T follicular helper cell (primary cell): ENCODE measurements around the gene DGAT2.

Source experiments
- DNase-seq: peaks from one replicate; pipeline ENCODE4 v3.0.0-alpha.2; 2020; ENCODE audit warnings: low read depth

DGAT2 gene

DNA sequence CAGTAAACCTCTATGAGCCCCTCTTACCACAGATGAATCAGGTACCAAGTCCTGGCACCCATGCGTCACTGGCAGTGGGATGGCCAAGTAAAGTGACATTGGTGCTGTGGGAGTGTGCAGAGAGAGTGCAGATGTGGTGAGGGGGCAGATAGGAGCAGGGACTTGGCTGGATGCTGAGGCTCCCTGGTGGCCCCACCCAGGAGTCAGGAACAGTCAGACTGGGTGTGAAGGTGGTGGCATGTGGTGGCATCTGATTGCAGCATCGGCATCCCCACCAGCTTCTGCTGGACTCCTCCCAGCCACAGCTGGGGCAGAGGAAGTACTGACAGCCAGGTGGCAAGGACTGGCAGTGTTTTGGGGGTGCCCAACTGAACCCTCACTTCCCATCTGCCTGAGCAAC lies 11.4 kb downstream of the DGAT2 start:
- DNase-seq: no peak

DNA sequence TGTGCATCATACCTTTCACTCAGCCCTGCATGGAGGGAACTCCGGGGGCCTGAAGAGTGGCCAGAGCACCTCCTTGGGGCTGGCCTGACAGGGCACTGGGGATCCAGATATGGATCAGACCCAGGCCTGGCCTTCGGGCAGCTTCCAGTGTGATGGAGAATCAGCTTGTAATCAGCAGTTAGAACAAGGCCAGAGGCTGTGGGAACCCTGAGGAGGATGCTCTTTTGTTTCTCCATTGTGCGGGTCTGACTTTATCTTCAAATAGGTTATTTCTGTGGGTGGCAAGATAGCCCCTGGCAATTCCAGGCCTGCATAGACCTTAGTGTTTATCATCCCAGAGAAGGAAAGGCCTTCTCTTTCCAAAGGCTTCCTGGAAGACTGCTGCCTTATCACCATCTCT lies 12.3 kb downstream of the DGAT2 start:
- no peak for DNase-seq

DNA sequence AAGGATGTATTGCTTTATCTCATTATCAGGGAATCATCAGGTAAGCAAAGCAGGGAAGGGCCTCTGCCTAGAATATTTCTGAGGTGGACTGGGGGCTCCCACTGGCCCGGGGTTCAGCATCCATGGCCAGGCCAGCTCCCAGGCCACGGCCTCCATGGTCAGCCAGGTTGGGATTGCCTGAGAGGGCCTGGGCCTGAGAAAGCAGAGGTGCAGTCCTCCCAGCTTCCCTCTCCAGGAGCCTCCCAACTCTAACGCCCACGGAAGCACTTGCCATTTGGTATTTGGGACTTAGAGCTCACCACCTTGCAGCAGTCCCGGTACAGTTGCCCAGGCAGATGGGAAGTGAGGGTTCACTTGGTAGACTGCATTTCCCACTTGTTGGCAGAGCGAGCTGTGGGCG lies 12.7 kb downstream of the DGAT2 start:
- DNase-seq: no peak

DNA sequence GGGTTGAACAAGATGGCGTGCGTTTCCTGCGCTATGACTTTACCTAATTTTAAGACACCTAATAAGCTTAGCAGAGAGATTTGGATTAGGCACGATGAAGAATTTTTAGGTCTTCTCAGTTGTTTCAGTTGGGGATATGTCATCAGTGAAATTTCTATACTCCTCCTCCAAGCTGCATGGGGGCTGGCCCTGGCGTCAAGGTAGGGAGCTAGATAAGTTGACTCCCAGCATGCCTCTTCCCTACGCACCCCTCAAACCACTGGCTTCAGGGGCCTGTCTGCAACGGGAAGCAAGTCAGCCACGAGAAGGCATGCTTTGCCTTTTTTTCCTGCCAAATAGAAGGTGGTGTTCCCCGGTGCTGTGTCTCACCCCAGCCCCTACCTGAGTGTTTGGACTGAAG lies 13.3 kb downstream of the DGAT2 start:
- DNase-seq: no peak

DNA sequence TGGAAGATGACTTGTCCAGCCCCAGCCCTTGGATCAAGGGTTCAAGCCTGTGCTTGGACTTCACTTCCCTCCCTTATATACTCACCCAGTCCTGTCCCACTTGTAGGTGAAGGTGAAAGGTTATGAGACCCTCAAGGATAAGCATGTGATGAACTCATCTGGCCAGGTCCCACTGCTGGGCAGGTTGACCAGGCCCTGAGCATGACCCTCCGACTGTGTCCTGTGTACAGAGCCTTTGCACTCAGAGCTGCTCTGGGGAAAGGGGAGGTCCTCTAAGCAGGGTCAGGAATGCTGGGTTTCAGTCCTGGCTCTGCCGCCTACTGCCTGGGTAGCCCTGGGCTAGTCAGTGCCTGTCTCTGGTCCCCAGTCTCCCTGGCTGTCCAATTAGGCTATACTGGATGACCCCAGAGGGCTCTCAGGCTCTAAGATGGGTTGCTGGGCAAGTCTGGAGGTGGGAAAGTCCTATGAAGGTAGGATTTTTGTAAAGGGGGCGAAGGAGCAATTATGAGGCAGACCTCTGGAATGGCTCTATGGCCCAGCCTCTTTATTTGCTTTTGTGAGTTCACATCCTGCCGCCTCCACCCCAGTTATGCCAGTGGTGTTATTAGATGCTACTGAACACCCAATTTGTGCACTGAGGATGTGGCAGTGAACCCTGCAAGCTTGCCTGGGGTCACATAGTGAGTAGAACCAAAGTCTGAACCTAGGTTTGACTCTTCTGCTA lies 14.1 kb downstream of the DGAT2 start:
- DNase-seq: no peak

DNA sequence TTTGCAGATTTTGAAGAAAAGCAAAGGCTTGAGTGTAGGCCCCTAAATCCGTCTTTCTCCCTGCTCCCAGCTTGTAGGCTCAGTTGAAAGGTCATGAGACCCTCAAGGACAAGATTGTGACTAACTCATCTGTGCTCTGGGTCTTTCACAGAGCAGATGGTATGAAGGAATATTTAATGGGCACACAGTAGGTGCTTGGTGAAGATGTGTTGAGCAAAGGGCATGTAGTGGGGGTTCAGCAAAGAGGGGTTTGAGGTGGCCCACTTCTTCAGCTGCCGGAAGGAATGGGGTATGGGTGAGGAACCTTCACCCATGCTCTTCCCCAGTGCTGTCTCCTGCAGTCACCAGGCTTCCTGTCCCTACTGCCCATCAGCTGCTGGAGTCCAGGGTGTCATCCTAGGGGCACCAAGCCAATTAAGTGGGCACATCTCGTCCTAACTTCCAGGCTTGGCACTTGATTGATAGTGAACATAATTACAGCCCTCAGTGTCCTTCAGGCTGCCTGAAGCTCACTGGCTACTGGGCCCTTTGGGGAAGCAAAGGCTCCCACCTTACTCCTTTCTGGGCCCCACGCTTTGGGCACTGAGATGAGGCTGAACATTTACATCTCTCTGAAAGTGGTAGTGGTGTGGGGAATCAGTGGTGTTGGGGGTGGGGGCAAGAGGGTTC lies 15.0 kb downstream of the DGAT2 start:
- no peak for DNase-seq

DNA sequence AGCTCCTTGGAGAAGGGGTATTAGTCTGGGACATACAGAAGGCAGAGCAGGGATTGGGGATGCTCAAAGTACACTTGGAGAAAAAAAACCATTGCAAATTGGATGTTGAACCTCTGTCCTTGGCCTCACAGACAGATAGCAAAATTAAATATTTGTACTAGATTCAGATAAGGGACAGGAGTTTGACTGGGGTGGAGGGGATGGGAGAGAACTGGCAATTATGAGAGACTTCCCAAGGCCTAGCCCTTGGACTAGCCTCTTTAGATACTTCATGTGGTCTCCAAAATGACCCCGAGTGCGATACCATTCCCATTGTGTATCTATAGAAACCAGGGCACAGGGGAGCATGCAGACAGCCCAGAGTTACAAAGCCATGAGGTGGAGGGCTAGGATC lies 15.5 kb downstream of the DGAT2 start:
- DNase-seq: no peak

DNA sequence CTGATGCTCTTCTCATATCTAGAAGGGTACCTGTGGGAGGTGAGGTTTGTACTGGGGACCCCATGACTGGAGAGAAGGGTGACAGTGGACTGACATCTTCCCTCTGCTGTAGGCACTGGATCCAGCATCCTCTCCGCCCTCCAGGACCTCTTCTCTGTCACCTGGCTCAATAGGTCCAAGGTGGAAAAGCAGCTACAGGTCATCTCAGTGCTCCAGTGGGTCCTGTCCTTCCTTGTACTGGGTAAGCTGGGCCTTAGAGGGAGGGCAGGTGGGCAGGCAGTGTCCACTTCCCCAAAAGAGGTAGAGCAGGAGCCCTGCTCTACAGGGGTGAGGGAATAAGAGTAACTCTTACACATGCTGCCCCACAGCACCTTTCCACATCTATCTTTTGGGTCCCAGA lies 15.9 kb downstream of the DGAT2 start:
- no peak for DNase-seq

DNA sequence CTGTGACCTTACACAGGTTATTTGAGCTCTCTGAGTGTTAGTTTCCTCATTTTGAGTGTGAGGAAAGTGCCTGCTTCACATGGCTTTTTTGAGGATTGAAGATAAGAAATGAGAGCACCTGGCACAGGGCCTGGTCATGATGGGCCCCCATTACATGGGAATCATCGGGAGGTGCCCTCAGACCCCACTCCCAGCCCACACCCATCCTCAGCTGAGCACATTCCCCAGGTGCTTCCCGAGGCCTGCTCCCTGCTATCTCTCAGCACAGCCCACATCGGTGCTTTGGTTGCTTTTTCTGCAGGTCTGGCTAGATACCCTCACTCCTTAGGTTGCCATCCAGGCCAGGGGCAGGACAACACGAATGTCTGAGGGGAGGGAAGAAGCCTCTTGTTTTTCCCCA lies 16.6 kb downstream of the DGAT2 start:
- no peak for DNase-seq

DNA sequence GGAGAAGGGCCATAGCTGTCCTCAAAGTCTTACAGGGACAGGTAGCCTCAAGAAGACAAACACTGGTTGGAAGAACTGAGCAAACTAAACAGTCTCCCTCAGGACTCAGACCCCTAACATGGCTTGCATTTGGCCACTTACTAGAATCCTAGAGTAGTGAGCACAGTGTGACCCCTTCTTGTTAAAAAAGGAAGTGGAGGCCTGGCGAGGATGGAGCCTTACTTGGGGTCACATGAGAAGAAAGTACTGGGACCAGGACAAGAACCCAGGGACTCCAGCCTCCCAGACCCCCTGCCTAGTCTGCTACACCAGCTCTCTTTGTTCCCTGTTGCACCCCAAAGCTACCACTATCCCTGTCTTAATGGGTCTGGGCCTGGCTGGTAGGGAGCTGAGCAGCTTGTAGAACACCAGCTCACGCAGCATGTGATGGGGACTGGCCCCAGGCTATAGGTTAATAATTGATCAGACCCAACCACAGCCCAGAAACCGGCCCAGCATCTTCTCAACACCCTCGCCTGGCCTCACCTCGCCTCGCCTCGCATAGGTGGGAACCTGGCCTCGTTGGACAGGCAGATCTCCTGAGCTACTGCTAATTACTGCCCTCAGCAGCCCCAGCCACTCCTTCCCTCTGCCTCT lies 17.6 kb downstream of the DGAT2 start:
- no peak for DNase-seq

DNA sequence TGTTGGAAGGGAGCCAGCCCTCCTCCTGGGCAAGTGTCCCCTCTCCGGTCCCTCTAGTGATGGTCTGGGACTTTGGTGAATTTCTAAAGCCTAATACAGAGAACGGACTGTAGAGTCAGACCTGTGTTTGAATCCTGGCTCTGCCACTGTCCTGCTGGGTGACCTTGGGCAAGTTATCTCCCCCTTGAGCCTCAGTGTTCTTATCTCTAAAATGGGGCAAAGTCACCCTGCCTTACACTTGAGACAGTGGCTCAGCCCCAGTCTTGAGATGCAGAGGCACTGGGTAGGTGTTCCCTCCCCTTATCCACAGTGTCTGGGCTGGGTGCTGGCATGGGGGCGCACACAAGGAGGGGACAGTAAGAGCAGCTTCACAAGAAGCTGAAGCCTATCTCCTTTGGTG lies 20.9 kb downstream of the DGAT2 start:
- DNase-seq: no peak

DNA sequence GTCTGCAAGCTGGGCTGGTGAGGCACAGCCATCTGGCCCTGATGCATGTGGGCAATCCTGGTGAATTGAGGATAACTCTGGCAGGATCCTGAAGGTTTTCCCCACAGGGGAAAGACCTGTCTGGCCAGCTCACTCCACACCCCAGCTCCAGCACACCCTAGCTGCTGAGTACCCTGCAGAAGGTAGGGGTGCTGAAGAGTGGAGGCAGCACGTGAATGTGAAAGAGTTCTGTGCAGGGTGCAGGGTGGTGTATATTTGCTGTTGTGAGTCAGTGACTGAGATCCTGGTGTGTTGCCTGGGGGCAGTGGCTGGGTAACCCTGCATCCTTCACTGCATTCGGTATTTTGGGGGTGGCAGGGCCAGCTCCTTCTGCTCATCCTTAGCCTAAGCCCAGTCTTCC lies 22.4 kb downstream of the DGAT2 start:
- DNase-seq: no peak

DNA sequence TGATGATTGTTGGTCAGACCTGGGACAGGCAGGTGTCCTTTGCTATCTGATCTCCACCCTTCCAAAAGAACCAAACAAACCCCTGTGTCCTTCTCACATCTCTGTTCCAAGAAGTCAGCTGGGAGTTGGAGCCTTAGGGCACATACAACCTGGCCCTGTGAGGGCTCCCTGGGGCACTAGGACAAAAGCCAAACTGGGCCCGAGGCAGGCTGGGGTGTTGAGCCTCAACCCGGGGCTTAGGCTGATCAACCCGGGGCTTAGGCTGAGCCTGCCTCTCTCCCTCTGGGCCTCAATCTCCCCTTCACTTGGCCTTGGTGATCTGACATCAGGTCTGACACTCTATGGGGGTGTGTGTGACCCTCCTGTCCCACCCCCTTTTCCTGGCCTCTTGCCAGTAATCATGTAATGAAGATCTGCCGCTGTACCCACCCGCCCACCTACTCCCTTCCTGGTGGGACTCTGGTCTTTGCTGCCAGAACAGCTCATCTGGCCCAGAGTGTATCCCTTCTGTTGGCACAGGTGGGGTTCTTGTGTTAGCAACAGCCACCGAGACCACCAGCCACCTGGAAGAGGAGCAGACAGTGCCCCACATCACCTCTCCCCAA lies 23.7 kb downstream of the DGAT2 start:
- DNase-seq: no peak

DNA sequence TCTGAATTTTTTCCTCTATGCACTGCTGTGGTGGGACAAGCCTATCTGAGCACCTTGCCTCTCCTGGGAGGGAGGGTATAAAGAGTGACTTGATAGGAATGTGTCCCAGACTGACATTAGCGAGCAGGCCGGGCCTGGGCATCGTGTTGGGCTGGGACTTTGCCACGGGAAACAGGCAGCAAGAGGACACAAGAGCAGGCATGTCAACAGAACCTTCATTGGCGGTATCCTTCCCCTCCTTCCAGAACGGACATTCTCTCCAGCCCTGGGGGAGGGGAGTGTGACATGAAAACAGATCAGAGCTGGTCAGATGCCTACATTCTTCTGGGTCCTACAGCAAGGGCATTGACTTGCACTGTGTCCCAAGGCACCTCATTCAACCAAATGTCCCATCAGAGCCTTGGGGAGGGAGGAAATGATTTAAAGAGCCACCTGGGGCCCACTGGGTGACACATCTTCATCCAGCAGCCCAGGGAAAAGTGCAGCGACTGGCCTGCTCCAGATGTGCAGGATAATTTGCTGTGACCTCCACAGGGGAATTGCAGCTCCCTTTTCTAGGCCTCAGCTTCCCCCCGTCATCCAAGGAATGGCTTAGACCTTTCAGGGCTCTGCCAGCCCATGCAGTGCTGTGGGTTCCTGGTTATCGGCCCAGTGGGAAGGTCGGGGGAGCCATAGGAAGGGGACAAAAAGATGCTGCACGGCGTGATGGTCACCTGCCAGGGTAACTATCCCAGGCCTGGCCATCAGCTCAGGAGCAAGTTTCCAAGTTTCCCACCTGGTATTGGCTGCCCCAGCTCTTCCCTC lies 24.6 kb downstream of the DGAT2 start:
- DNase-seq: no peak

DNA sequence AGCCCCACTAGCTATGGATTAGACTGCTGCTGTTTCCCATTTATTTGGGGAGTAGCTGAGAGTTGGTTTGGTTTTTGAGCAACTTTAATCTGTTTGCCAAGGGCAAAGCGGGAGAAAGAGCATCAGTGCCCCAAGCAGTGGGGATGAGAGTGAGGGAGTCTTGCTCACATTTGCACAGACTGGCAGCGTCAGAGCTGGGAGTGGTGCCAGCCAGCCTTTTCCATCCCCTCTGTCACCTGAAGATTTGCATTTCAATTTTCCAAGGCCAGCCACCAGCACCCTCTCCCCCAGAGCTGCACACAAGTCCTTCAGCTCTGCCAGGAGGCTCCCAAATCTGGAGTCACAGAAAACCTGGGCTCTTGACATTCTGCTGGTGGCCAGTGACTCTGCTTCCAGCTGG lies 25.4 kb downstream of the DGAT2 start:
- no peak for DNase-seq

DNA sequence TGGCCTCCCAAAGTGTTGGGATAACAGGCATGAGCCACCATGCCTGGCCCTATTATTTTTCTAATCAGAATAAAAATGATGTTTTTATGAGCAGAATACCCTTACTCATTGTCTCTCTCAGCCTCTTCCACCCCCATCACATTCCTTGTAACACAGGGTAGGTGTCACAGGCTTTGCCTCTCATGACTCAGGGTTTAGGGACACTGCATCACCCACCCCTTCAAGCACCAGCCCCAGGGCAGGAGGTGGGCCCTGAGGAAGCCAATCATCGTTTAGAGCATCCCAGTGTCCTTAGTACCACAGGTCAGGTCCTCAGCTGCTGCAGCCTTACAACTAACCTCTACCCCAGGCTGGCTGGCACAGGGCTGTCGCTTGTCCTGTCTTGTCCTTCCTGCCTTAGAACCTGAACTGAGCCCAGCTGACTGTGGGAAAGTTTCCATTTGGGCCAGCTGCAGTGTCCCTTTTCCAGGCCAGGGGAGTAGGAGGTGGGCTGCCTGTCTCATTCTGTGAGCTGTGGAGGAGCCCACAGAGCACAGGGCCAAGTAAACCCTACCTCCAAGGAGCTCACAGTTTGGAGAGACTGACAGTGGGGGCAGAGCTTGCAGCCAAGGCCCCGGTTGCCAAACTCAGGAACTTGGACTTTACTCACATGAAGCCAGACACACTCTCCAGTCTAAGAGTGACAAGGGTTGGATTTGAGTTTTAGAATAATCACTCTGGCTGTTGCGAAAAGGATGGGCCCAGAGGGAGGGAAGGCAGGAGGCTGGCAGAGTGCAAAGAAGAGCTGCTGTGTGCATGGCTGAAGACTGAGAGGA lies 26.9 kb downstream of the DGAT2 start:
- DNase-seq: no peak

DNA sequence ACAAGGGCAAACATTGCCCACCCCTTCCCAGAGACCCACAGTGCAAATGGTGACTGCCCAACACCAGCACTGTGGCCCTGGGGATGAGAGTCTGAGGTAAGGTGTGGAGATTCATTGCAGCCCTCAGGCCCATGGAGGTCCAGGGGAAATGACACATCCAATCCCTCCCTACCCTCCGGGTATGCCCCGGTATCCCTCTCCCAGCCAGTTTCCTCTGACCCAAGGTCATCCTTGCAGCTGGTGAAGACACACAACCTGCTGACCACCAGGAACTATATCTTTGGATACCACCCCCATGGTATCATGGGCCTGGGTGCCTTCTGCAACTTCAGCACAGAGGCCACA lies 27.5 kb downstream of the DGAT2 start:
- DNase-seq: no peak

DNA sequence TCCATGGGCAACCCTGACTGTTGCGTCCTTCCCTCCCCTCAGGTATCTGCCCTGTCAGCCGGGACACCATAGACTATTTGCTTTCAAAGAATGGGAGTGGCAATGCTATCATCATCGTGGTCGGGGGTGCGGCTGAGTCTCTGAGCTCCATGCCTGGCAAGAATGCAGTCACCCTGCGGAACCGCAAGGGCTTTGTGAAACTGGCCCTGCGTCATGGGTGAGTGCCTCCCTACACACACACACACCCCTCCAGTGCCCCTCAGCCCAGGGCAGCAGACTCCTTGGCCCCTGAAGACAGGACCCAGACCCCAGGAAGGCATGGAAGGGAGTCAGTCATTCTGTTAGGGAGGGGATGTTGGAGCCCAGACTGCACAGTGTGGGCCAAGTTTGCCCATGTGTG lies 28.5 kb downstream of the DGAT2 start:
- no peak for DNase-seq

DNA sequence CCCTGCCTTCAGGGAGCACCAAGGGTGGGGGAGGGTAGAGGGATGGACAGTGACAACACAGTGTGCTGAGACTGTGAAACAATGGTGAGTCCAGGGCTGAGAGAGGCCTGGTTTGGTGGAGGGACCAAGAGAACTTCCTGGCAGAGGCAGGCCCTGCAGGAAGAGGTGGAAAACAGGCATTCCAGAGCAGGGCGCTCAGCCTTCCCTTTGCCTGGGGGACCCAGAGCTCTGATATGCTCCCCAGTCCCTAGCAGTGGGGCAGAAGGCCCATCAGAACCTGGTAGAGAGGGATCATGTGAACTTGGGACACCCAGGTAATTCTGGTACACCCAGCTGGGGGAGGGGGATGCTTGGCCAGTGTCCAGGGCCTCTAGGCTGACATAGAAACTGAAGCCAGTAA lies 29.2 kb downstream of the DGAT2 start:
- DNase-seq: no peak

DNA sequence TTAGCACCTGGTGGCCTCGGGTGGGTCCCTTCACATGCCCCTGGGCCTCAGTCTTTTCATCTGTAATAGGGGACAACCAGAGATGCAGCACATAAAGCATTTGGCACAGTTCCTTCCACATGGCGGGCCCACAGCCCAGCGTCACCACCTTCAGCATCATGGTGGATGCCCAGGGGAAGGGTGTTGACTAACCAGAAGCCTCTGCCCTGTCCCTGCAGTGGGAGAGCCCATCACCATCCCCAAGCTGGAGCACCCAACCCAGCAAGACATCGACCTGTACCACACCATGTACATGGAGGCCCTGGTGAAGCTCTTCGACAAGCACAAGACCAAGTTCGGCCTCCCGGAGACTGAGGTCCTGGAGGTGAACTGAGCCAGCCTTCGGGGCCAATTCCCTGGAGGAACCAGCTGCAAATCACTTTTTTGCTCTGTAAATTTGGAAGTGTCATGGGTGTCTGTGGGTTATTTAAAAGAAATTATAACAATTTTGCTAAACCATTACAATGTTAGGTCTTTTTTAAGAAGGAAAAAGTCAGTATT lies 31.6 kb downstream of the DGAT2 start:
- no peak for DNase-seq

DNA sequence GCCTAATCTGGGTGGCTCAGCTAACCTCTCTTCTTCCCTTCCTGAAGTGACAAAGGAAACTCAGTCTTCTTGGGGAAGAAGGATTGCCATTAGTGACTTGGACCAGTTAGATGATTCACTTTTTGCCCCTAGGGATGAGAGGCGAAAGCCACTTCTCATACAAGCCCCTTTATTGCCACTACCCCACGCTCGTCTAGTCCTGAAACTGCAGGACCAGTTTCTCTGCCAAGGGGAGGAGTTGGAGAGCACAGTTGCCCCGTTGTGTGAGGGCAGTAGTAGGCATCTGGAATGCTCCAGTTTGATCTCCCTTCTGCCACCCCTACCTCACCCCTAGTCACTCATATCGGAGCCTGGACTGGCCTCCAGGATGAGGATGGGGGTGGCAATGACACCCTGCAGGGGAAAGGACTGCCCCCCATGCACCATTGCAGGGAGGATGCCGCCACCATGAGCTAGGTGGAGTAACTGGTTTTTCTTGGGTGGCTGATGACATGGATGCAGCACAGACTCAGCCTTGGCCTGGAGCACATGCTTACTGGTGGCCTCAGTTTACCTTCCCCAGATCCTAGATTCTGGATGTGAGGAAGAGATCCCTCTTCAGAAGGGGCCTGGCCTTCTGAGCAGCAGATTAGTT lies 32.3 kb downstream of the DGAT2 start:
- no peak for DNase-seq
